Common myeloid progenitor, CD34-positive (primary cell): ENCODE measurements around the gene IGFL3. TPM values are rescaled to one million over a fixed set of nuclear protein-coding genes. Genes with fewer than 3 reads are reported as not detected.
"Not testable (repeated sequence)": the region's sequence is repeated elsewhere in the genome, so short reads cannot be mapped to it uniquely, and the experiment has no call there.

ENCODE experiments used
- CTCF ChIA-PET: fragments of 350-600 bp; sonication (Branson Sonifier 250); formaldehyde crosslinking; loops from one replicate; lab custom pipeline; 2021; ENCODE audit warnings: antibody characterized with exemption; lab: Charles Lee
- POLR2A ChIA-PET: fragments of 350-600 bp; sonication (Branson Sonifier 250); formaldehyde crosslinking; loops from one replicate; lab custom pipeline; 2021; ENCODE audit warnings: antibody characterized with exemption; lab: Charles Lee
- DNase-seq, 3 donors: peaks; one replicate each; pipeline versions ENCODE4 v3.0.0 to v3.0.0-alpha.2; 2013
- H3K27ac ChIP-seq, 2 experiments: 1 replicate in 1 of 2; 2 replicates in 1 of 2; pipeline ENCODE4 v1.7.0; 2013; ENCODE audit warnings: inconsistent platforms in 2 of 2, low read length in 2 of 2, mild to moderate bottlenecking in 2 of 2, low read depth in 1 of 2, moderate library complexity in 1 of 2; ENCODE audit not compliant: severe bottlenecking in 2 of 2, insufficient read depth in 1 of 2, poor library complexity in 1 of 2
- H3K27me3 ChIP-seq, 5 experiments: replicated peaks in 2 of 5; 1 replicate in 3 of 5; 2 replicates in 2 of 5; pipeline versions ENCODE4 v1.6.1 to v1.7.0; 2013; ENCODE audit warnings: low read length in 4 of 5, mild to moderate bottlenecking in 2 of 5, moderate library complexity in 2 of 5, inconsistent platforms in 1 of 5; ENCODE audit not compliant: insufficient read depth in 5 of 5, control insufficient read depth in 4 of 5
- H3K36me3 ChIP-seq, 4 experiments: 1 replicate in 2 of 4; 2 replicates in 2 of 4; pipeline versions ENCODE4 v1.6.1 to v1.7.0; 2013; ENCODE audit warnings: low read length in 3 of 4, control low read depth in 1 of 4, mild to moderate bottlenecking in 1 of 4; ENCODE audit not compliant: control insufficient read depth in 4 of 4, insufficient read depth in 4 of 4
- H3K4me1 ChIP-seq, 4 experiments: 1 replicate in 3 of 4; 2 replicates in 1 of 4; pipeline versions ENCODE4 v1.6.1 to v1.7.1; 2013; ENCODE audit warnings: low read length in 3 of 4, mild to moderate bottlenecking in 3 of 4, control low read depth in 1 of 4, inconsistent platforms in 1 of 4, moderate library complexity in 1 of 4; ENCODE audit not compliant: control insufficient read depth in 4 of 4, insufficient read depth in 4 of 4; ENCODE audit errors: control extremely low read depth in 1 of 4
- H3K4me3 ChIP-seq, 7 experiments: 1 replicate in 4 of 7; 2 replicates in 3 of 7; pipeline versions ENCODE4 v1.5.1 to v1.7.0; 2013; ENCODE audit warnings: mild to moderate bottlenecking in 7 of 7, low read length in 6 of 7, moderate library complexity in 6 of 7, inconsistent platforms in 2 of 7, low read depth in 2 of 7, control low read depth in 1 of 7; ENCODE audit not compliant: insufficient read depth in 4 of 7, control insufficient read depth in 1 of 7; ENCODE audit errors: extremely low read depth in 1 of 7
- H3K9me3 ChIP-seq, 5 experiments: 1 replicate in 4 of 5; 2 replicates in 1 of 5; pipeline versions ENCODE4 v1.6.1 to v1.7.1; 2013; ENCODE audit warnings: low read length in 4 of 5, mild to moderate bottlenecking in 2 of 5, inconsistent platforms in 1 of 5, low read depth in 1 of 5, moderate library complexity in 1 of 5; ENCODE audit not compliant: control insufficient read depth in 4 of 5, insufficient read depth in 2 of 5; ENCODE audit errors: control extremely low read depth in 1 of 5
- WGBS: methylation state at CpG from one replicate; pipeline ENCODE4 v1.1.5; 2013; ENCODE audit not compliant: insufficient coverage; 5-methylcytosine and 5-hydroxymethylcytosine counted together
- polyA plus RNA-seq: library from polyadenylated mRNA; unstranded; fragments of 120-200 nt; gene quantifications from one replicate; pipeline ENCODE4 v1.2.1, GENCODE V29; 2013

IGFL3 gene
- not detected for polyA plus RNA-seq

DNA sequence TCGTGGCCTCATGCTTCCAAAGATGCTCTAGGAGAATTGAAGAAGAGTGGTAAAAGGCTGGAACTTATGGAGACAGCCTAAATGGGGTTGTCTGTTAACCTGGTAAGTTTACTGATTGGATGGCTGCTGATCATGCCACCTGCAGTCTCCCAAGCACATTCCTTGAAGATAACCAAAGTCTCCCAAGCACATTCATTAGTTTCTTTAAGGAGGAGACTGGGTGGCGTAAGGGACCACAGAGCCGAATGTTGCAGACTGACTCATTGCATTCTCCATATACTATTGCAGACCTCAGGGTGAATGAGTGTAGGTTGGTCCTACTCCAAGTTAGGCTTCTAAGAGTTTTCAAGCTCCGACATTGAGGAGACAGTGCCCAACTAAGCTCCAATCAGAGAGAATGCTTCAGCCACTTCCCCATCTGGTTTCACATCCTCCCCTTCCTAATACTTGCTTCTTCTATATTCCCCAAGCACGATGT is at the start of gene IGFL3:
Gene IGFL3, minus strand, starts transcription at position 51 of the 478 bp plus-strand sequence. Its CDS starts 39 bp downstream, at position 12.
- no peaks in the 10 kb centered on the region for H3K4me1 ChIP-seq
- CTCF ChIA-PET, result interaction anchor here (1.0 kb wide), 2 partner anchors 12 to 64 kb away, joined by 3 read pairs; no protein-coding TSS in a partner anchor
- WGBS, result 97% methylated on average over 2 of the region's 5 CpGs
- H3K9me3 ChIP-seq, result peaks cover 0 to 3% (median 0%) of the 10 kb centered on the region in 5 experiments
- no peak within 1 kb of the TSS for H3K27ac ChIP-seq
- no peak within 1 kb of the TSS for H3K4me3 ChIP-seq
- peaks cover 4 to 61% (median 8%) of the 10 kb centered on the region in 5 experiments for H3K27me3 ChIP-seq
- H3K36me3 ChIP-seq, result no peaks in the 10 kb centered on the region
- POLR2A ChIA-PET, result no interaction called here
- DNase-seq, result no peak

DNA sequence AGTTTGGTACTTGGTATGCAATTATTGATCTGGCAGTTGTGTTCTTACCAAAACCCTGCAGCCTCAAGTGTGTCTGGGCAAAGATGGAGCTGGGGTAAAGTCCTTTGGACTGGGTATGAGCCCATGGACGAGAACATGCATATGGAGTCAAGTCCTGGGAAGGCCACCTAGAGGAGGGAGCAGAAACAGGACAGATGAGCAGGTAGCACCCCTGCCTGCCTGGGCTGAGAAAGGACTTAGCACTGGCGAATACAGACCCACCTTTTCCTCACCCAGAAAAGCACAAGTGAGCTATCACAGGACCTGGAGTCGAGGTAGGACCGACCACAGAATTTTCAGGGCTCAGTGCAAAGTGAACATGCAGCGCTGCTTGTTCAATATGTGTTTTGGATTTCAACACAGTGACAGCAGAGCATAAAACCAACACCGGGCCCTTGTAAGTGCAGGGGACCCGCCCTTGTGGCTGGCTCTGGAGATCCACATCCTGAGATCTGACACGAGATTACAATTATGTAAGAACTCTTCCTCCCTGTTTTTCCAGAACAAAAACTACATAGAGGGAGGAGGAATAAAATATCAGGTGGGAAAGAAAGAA is 49.5 kb upstream of the IGFL3 start:
- Histone ChIP-seq H3K27me3 (peaks cover 0 to 43% (median 11%) of the 10 kb centered on the region in 5 experiments), H3K9me3 (peaks cover 0 to 8% (median 0%) of the 10 kb centered on the region in 5 experiments), H3K4me1 (no peaks in the 10 kb centered on the region), H3K36me3 (no peaks in the 10 kb centered on the region), H3K4me3 (no peak overlapping the region), H3K27ac (no peak overlapping the region)
- 74% methylated on average over 3 of the region's 8 CpGs for WGBS
- POLR2A ChIA-PET, result no interaction called here
- CTCF ChIA-PET, result interaction anchor here (1.5 kb wide), 1 partner anchor 15 kb away, joined by 4 read pairs; no protein-coding TSS in a partner anchor
- DNase-seq, result no peak

DNA sequence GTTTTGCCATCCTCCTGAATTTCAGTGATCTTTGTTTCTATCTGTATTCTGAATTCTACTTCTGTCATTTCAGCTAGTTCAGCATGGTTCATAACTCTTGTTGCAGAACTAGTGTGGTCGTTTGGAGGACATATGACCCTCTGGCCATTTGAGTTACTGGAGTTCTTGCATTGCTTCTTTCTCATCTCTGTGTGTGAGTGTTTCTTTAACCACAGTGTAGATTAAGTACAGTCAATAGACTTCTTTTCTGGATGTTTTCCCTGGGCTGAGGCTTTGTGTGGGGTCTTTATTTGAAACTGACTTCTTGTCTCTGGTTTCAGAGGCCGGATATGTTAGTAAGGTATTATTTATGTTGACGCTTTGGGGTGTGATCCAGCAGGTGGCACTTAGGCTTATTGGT is 38.2 kb upstream of the IGFL3 start:
- H3K27me3 ChIP-seq, result peaks cover 0 to 18% (median 2%) of the 10 kb centered on the region in 5 experiments
- no peaks in the 10 kb centered on the region for H3K4me1 ChIP-seq
- WGBS, result 86% methylated on average over 3 of the region's 3 CpGs
- no peak for DNase-seq
- no peak overlapping the region for H3K27ac ChIP-seq
- ChIA-PET POLR2A (no interaction called here), CTCF (interaction anchor here (0.7 kb wide), 1 partner anchor 26 kb away, joined by 3 read pairs; no protein-coding TSS in a partner anchor)
- no peaks in the 10 kb centered on the region for H3K36me3 ChIP-seq
- H3K9me3 ChIP-seq, result peaks cover 0 to 23% (median 4%) of the 10 kb centered on the region in 5 experiments
- H3K4me3 ChIP-seq, result no peak overlapping the region

DNA sequence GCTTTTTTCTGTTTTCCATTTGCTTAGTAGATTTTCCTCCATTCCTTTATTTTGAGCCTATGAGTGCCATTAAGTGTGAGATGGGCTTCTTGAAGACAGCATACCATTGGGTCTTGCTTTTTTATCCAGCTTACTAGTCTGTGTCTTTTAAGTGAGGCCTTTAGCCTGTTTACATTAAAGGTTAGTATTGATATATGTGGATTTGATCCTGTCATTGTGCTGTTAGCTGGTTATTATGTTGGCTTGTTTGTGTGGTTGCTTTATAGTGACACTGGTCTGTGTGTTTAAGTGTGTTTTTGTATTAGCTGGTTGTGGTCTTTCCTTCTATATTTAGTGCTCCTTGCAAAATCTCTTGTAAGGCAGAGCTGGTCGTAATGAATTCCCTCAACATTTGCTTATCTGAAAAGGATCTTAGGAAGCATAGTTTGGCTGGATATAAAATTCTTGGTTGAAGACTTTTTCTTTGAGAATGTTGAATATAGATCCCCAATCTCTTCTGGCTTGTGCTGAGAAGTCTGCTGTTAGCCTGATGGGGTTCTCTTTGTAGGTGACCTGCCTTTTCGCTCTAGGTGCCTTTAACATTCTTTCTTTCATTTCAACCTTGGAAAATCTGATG is 37.3 kb upstream of the IGFL3 start:
- no CpG with 5 or more reads among the region's 2 CpGs for WGBS
- DNase-seq, POLR2A ChIA-PET, H3K36me3 ChIP-seq, H3K4me1 ChIP-seq, H3K27ac ChIP-seq, H3K4me3 ChIP-seq: not testable (repeated sequence)
- Histone ChIP-seq H3K9me3 (peaks cover 0 to 19% (median 4%) of the 10 kb centered on the region in 5 experiments), H3K27me3 (peaks cover 0 to 18% (median 5%) of the 10 kb centered on the region in 5 experiments)
- CTCF ChIA-PET, result interaction anchor here (0.7 kb wide), 1 partner anchor 27 kb away, joined by 3 read pairs; no protein-coding TSS in a partner anchor

DNA sequence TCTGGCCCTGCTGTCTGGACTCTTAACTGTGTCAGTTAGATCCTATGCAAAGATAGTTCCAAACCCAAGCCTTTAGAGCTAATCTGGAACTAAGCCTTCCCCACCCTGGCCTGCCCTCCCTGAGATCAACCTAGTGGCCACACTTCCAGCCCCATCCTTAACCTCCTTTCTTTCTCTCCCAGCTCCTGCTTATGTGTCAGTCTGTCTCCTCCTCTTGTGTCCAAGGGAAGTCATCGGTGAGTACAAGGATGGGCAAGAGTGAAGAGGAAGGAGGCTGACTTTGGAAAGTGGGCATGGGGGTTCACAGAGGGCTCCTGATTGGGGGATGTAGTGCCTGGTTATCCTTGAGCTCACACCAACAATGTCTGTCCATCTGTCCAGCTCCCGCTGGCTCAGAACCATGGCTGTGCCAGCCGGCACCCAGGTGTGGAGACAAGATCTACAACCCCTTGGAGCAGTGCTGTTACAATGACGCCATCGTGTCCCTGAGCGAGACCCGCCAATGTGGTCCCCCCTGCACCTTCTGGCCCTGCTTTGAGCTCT is 35.8 kb upstream of the IGFL3 start:
- H3K27ac ChIP-seq, result no peak overlapping the region
- ChIA-PET CTCF (no interaction called here), POLR2A (no interaction called here)
- H3K4me3 ChIP-seq, result no peak overlapping the region
- WGBS, result 95% methylated on average over 6 of the region's 7 CpGs
- H3K4me1 ChIP-seq, result no peaks in the 10 kb centered on the region
- peaks cover 0 to 18% (median 4%) of the 10 kb centered on the region in 5 experiments for H3K9me3 ChIP-seq
- H3K27me3 ChIP-seq, result peaks cover 0 to 18% (median 9%) of the 10 kb centered on the region in 5 experiments
- no peaks in the 10 kb centered on the region for H3K36me3 ChIP-seq
- DNase-seq, result no peak

DNA sequence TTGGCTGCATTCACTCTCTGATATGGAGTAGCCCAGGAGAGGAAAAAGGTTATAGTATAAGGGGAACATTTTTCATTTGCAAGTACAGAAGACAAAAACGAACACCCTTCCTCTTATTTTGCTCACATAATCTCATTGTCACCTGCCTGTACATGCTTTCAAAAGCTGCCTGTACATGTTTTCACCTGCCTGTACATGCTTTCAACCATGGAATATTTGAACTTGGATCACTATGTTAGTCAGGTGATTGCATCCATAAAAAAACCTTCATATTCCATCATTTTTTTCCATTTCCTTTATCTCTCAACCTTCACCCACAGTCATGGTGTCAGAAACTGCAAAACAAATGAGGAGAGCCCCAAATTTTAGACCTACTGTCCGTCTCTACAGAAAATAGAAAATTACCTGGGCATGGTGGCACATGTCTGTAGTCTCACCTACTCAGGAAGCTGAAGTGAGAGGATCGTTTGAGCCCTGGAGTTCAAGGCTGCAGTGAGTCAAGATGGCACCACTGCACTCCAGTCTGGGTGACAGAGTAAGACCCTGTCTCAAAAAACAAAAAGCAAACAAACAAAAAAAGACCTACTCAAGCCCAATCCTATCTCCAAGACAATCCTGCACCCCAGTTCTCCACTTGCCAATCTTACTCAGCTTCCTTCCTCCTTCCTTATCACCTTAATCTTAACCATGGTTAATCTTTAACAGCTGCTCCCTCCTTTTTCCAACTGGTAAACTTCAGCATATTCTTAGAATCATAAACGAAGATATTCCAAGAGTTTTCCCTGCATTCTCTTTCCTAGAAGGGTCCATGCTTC is 35.1 kb upstream of the IGFL3 start:
- DNase-seq, result no peak
- H3K4me3 ChIP-seq, result no peak overlapping the region
- ChIA-PET CTCF (no interaction called here), POLR2A (no interaction called here)
- H3K36me3 ChIP-seq, result no peaks in the 10 kb centered on the region
- H3K27me3 ChIP-seq, result peaks cover 0 to 22% (median 9%) of the 10 kb centered on the region in 5 experiments
- WGBS, result 67% methylated on average over 3 of the region's 4 CpGs
- H3K27ac ChIP-seq, result no peak overlapping the region
- no peaks in the 10 kb centered on the region for H3K4me1 ChIP-seq
- H3K9me3 ChIP-seq, result peaks cover 0 to 18% (median 4%) of the 10 kb centered on the region in 5 experiments
